ENCODE results near the gene GTPBP1. TPM values are rescaled to one million over a fixed set of nuclear protein-coding genes. Genes with fewer than 3 reads are reported as not detected.

The GTPBP1 gene
- total RNA-seq, 1 donor from 2014 or later = 36.5 TPM

GRCh38 chr22:38753948-38754750 is 48.4 kb downstream of the GTPBP1 start:
- ATAC-seq (peak; percentile 39), DNase-seq (peak; percentile 61)
- intact Hi-C loops (cut with micrococcal nuclease) = no loop called here

- intact Hi-C loops (cut with micrococcal nuclease) = no loop called here
- DNase-seq = no peak
- peak; percentile 11 for ATAC-seq
Measured at GRCh38 chr22:38754751-38755154, 49.0 kb downstream of the GTPBP1 start.

DNA sequence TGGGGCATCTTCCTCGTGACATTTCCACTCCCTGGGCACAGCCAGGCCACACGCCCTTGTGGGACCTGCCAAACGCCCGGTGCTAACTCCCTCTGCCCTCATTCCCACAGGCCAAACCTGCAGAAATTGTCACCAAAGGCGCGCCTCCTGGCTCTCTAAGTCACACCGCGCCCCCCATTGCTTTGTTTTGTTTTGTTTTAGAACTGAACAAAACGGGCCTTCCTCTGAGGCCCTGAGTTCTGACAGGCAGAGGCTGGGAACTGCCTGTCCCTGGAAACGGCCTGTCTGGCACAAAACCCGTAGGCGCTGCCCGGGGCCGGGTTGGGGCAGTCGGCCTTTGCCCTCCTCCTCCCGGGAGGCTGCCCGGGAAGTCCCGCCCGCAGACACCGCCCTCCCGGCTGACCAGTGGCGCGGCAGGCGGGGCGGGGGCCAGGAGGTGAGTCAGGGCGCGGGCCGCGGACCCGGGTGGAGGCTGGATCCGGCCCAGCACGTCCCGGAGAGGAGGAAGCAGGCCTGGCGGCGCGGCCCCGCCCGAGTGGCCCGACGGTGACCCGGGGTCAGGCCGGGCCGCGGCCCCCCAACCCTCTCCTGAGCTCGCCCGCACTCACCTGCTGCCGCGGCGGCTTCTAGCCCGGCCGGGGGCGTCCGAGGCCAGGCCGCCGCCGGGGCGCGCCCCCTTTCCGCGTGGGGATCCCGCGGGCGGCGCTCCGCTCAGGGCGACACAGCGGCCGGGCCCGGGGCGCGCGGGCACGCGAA is 49.6 kb downstream of the GTPBP1 start:
- ATAC-seq = peak; percentile 88
- intact Hi-C loops (cut with micrococcal nuclease) = no loop called here
- peak; percentile 96 for DNase-seq

GRCh38 chr22:38755911-38756532 is 50.3 kb downstream of the GTPBP1 start, which contains the start of gene SUN2:
Gene SUN2, minus strand, starts transcription at chr22:38755998. Its CDS starts 3,370 bp downstream, at chr22:38752628.
- intact Hi-C loops (cut with micrococcal nuclease) = no loop called here
- DNase-seq (peak; percentile 98), ATAC-seq (peak; percentile 82)

- no peak for ATAC-seq
- intact Hi-C loops (cut with micrococcal nuclease) = no loop called here
- DNase-seq = no peak
Measured at GRCh38 chr22:38756711-38757463, 51.1 kb downstream of the GTPBP1 start.

GRCh38 chr22:38757464-38757757 is 51.7 kb downstream of the GTPBP1 start:
- intact Hi-C loops (cut with micrococcal nuclease) = no loop called here
- ATAC-seq (no peak), DNase-seq (no peak)

DNA sequence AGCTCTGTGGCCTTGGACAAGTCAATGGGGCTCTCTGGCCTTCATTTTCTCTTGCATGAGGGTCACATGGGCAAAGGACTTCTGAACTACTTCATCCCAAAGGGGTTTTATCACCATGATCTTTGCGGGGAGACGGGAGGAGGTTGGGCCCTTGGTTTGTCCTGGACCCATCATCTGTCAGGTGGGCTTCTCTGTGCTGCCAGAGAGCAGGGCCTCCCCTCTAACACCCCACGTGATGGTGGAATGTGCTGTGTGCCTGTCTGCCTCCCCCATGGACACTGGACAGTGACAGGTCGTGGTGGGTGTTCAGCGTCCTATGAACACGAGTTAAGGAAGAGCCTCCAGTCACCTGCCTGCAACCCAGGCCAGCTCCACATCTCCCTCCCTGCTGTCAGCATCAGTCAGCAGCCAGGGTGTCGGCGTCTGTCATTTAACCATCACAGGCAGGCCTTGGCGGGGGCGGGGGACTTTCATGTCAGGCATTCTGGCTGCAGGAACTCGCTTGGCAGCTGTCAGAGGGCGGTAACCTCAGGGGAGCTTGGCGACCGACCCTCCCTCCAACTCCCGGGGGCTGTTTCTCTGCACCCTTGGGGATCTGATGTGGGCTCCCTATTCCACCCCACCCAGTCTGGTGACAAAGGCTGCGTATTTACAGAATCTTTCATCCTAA is 52.7 kb downstream of the GTPBP1 start:
- intact Hi-C loops (cut with micrococcal nuclease) = no loop called here
- DNase-seq (no peak), ATAC-seq (no peak)

DNA sequence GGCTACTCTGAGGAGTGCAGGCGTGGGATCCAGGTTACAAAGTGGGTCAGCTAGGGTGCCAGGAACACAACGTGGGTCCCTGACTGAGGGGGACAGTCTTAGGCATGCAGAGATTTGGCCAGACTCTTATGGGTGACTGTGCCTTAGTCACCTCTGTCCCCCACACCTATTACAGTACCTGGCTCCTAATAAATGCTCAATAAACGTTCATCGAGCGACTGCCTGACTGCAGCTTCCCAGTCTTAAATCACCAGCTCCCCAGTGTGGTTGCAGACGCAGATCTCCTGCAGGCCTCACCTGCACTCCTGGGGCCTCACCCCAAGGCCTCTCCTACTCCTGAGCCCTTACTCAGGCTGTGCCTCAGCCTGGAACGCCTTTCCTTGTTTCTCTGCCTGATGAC is 53.3 kb downstream of the GTPBP1 start:
- ATAC-seq (no peak), DNase-seq (no peak)
- intact Hi-C loops (cut with micrococcal nuclease) = no loop called here

- intact Hi-C loops (cut with micrococcal nuclease) = no loop called here
- ATAC-seq (no peak), DNase-seq (no peak)
Measured at GRCh38 chr22:38760477-38761201, 54.9 kb downstream of the GTPBP1 start.

DNA sequence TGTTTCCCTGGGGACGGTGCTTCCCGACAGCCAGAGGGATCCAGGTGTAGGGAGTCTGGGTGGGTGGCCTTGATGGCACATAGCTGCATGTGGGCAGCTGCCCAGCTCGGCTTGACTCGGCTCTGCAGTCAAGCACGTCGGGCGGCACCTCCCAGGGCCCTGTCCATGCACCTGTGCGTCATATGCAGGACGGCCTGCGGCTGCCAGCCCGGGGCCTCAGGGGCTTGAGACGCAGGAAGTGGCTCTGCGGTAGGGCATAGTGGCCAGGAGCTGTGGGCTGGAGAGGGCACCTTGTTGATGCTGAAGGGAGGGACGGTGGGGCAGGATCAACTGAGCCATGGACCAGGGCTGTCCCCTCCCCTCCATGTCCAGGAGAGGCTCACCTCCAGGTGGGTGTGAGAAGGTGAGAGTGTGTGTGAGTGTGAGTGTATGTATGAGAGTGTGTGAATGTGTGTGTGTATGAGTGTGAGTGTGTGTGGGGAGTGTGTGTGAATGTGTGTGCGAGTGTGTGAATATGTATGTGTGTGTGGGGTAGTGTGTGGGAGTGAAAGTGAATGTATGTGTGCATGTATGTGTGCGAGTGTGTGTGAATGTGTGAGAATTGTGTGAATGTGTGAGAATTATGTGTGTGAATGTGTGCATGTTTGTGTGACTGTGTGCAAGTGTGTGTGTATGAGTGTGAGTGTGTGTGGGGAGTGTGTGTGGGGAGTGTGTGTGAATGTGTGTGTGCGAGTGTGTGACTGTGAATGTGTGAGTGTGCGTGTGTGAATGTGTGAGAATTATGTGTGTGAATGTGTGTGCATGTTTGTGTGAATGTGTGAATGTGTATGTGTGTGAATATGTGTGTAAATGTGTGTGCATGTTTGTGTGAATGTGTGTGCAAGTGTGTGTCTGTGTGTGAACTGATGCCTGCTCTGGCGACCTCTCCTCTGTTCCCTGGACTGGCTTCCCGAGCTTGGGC is 55.7 kb downstream of the GTPBP1 start:
- intact Hi-C loops (cut with micrococcal nuclease) = no loop called here
- ATAC-seq (no peak), DNase-seq (no peak)

DNA sequence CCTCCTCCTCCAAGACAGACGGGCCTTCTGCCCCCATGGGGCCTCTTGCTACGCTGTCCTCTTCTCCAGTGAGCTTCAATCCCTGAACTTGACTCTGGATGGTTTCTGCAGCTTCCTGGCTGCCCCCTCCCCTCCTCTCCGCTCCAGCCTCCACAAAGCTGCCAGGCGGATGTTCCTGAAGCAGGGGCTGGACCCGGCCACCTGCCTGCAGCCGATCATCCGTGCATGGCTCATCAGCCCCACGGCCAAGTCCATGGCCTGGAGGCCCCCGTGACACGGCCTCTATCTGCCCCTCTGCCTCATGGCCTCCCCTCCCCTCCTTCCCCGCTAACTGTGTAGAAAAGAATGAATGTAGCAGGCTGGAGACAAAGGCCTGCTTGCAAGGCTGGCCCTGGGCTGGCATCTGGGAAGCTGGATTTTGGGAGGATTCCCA is 56.8 kb downstream of the GTPBP1 start:
- intact Hi-C loops (cut with micrococcal nuclease) = no loop called here
- no peak for ATAC-seq
- no peak for DNase-seq

- ATAC-seq = peak; percentile 47
- peak; percentile 59 for DNase-seq
- intact Hi-C loops (cut with micrococcal nuclease) = no loop called here
Measured at GRCh38 chr22:38766076-38766777, 60.5 kb downstream of the GTPBP1 start.

DNA sequence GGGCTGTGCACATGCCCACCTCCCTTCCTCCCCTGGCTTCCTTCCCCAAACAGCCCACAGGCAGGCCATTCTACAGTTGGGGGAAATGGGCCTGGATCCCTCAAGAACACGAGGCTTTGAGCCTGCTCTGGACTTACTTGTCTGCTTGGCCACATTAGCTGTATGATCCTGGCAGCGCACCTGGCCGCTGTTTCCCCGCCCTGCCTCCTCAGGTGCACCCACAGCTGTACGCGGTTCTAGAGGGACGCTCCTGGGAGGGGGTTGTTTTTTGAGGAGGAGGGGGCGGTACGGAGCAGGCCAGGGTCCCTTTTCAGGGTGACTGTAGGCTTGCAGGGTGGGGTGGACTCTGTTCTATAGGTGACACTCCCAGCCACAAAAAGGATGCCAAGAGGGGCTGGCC is 61.6 kb downstream of the GTPBP1 start:
- ATAC-seq = no peak
- DNase-seq = no peak
- intact Hi-C loops (cut with micrococcal nuclease) = no loop called here

DNA sequence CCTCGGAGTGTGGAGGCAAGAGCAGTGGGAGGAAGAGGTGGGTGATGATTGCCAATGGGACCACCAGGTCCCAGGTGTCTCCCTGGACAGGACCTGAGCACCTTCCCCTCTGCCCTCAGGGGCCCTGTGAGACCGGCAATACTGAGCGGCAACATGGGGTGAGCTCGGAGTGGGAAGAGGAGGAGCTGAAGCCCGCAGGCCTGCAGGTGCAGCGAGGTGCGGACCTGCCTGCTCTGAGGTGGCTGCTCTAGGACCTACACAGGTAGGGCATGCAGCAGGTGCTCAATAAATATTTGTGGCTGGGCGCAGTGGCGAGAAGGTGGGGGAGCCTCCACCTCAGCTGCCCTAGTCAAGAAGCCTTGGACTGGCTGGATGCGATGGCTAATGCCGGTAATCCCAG is 62.3 kb downstream of the GTPBP1 start:
- ATAC-seq (no peak), DNase-seq (no peak)
- intact Hi-C loops (cut with micrococcal nuclease) = no loop called here

GRCh38 chr22:38770257-38770949 is 64.7 kb downstream of the GTPBP1 start:
- intact Hi-C loops (cut with micrococcal nuclease) = no loop called here
- no peak for DNase-seq
- no peak for ATAC-seq

DNA sequence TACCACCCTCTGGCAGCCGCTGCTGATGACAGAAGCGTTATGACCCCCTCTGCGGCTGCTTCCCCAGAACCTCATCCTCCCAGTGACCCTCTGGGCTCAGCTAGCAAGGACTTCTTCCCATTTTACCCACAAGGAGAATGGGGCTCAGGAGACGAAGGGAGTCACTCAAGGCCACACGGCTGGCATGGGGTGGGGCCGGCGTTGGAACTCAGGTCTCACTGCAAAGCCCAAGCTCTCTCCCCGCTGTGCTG is 66.8 kb downstream of the GTPBP1 start:
- intact Hi-C loops (cut with micrococcal nuclease) = no loop called here
- no peak for DNase-seq
- ATAC-seq = no peak
